ENCODE results near the gene KRT84.
A peak's percentile ranks its signal among the peaks of the same experiment; 100 is the strongest.

KRT84 gene

GRCh38 chr12:52383331-52383730, 2.1 kb downstream of the KRT84 start:
- H3K27me3 Mint-ChIP-seq = peaks cover 12% of the 10 kb centered on the region
- H3K36me3 Mint-ChIP-seq = no peaks in the 10 kb centered on the region
- no peak for ATAC-seq (ENCODE audit: low read depth)
- H3K4me3 Mint-ChIP-seq = no peak overlapping the region
- no peak overlapping the region for H3K27ac Mint-ChIP-seq
- H3K9me3 Mint-ChIP-seq = no peaks in the 10 kb centered on the region
- peaks cover 6% of the 10 kb centered on the region for H3K4me1 Mint-ChIP-seq
- no peak for DNase-seq (ENCODE audit: low spot score in 2 of 2)

GRCh38 chr12:52382854-52383253, 2.6 kb downstream of the KRT84 start:
- no peak for DNase-seq (ENCODE audit: low spot score in 2 of 2)
- H3K36me3 Mint-ChIP-seq = no peaks in the 10 kb centered on the region
- H3K4me1 Mint-ChIP-seq = peaks cover 6% of the 10 kb centered on the region
- H3K27me3 Mint-ChIP-seq = peaks cover 12% of the 10 kb centered on the region
- no peaks in the 10 kb centered on the region for H3K9me3 Mint-ChIP-seq
- H3K27ac Mint-ChIP-seq = no peak overlapping the region
- peak; percentile 56 for ATAC-seq (ENCODE audit: low read depth)
- H3K4me3 Mint-ChIP-seq = no peak overlapping the region

GRCh38 chr12:52381206-52381605, 4.2 kb downstream of the KRT84 start:
- no peak overlapping the region for H3K27ac Mint-ChIP-seq
- H3K9me3 Mint-ChIP-seq = no peaks in the 10 kb centered on the region
- no peak overlapping the region for H3K4me3 Mint-ChIP-seq
- peaks cover 6% of the 10 kb centered on the region for H3K4me1 Mint-ChIP-seq
- DNase-seq (ENCODE audit: low spot score in 2 of 2) (no peak), ATAC-seq (ENCODE audit: low read depth) (no peak)
- no peaks in the 10 kb centered on the region for H3K36me3 Mint-ChIP-seq
- H3K27me3 Mint-ChIP-seq = peaks cover 17% of the 10 kb centered on the region

GRCh38 chr12:52380271-52380694, 5.2 kb downstream of the KRT84 start:
- DNase-seq (ENCODE audit: low spot score in 2 of 2) = no peak
- peaks cover 15% of the 10 kb centered on the region for H3K27me3 Mint-ChIP-seq
- no peak overlapping the region for H3K4me3 Mint-ChIP-seq
- no peaks in the 10 kb centered on the region for H3K36me3 Mint-ChIP-seq
- no peak for ATAC-seq (ENCODE audit: low read depth)
- no peak overlapping the region for H3K27ac Mint-ChIP-seq
- no peaks in the 10 kb centered on the region for H3K9me3 Mint-ChIP-seq
- H3K4me1 Mint-ChIP-seq = peaks cover 6% of the 10 kb centered on the region

- Mint-ChIP-seq H3K36me3 (no peaks in the 10 kb centered on the region), H3K27me3 (peaks cover 15% of the 10 kb centered on the region), H3K4me3 (no peak overlapping the region), H3K9me3 (no peaks in the 10 kb centered on the region), H3K27ac (no peak overlapping the region), H3K4me1 (peaks cover 6% of the 10 kb centered on the region)
- DNase-seq (ENCODE audit: low spot score in 2 of 2) (no peak), ATAC-seq (ENCODE audit: low read depth) (no peak)
Measured at GRCh38 chr12:52379536-52379935, 5.9 kb downstream of the KRT84 start.

GRCh38 chr12:52378091-52378490, 7.4 kb downstream of the KRT84 start:
- DNase-seq (ENCODE audit: low spot score in 2 of 2) (no peak), ATAC-seq (ENCODE audit: low read depth) (no peak)
- H3K27ac Mint-ChIP-seq = no peak overlapping the region
- no peaks in the 10 kb centered on the region for H3K9me3 Mint-ChIP-seq
- H3K4me3 Mint-ChIP-seq = no peak overlapping the region
- peaks cover 15% of the 10 kb centered on the region for H3K27me3 Mint-ChIP-seq
- peaks cover 5% of the 10 kb centered on the region for H3K4me1 Mint-ChIP-seq
- no peaks in the 10 kb centered on the region for H3K36me3 Mint-ChIP-seq

- no peak overlapping the region for H3K4me3 Mint-ChIP-seq
- no peaks in the 10 kb centered on the region for H3K9me3 Mint-ChIP-seq
- no peaks in the 10 kb centered on the region for H3K36me3 Mint-ChIP-seq
Measured at GRCh38 chr12:52377266-52377665, 8.2 kb downstream of the KRT84 start.

GRCh38 chr12:52372216-52373154, 13.0 kb downstream of the KRT84 start:
- DNase-seq (ENCODE audit: low spot score in 2 of 2) (no peak), ATAC-seq (ENCODE audit: low read depth) (no peak)
- Mint-ChIP-seq H3K4me3 (no peak overlapping the region), H3K9me3 (no peaks in the 10 kb centered on the region), H3K4me1 (no peaks in the 10 kb centered on the region), H3K27me3 (peaks cover 13% of the 10 kb centered on the region), H3K27ac (no peak overlapping the region), H3K36me3 (no peaks in the 10 kb centered on the region)

More at GRCh38 chr12:52377266-52377665, 8.2 kb downstream of the KRT84 start:
- ATAC-seq (ENCODE audit: low read depth) = no peak
- H3K27ac Mint-ChIP-seq = no peak overlapping the region
- H3K4me1 Mint-ChIP-seq = no peaks in the 10 kb centered on the region
- no peak for DNase-seq (ENCODE audit: low spot score in 2 of 2)
- H3K27me3 Mint-ChIP-seq = peaks cover 15% of the 10 kb centered on the region

- peaks cover 11% of the 10 kb centered on the region for H3K27me3 Mint-ChIP-seq
- no peaks in the 10 kb centered on the region for H3K9me3 Mint-ChIP-seq
- no peaks in the 10 kb centered on the region for H3K36me3 Mint-ChIP-seq
- H3K4me3 Mint-ChIP-seq = no peak overlapping the region
- no peak overlapping the region for H3K27ac Mint-ChIP-seq
- DNase-seq (ENCODE audit: low spot score in 2 of 2) (no peak), ATAC-seq (ENCODE audit: low read depth) (no peak)
- no peaks in the 10 kb centered on the region for H3K4me1 Mint-ChIP-seq
Measured at GRCh38 chr12:52371716-52372115, 13.7 kb downstream of the KRT84 start.

- Mint-ChIP-seq H3K4me1 (no peaks in the 10 kb centered on the region), H3K27ac (no peak overlapping the region)
- DNase-seq (ENCODE audit: low spot score in 2 of 2) = no peak
Measured at GRCh38 chr12:52370926-52371608, 14.4 kb downstream of the KRT84 start.

GRCh38 chr12:52369809-52370208, 15.6 kb downstream of the KRT84 start:
- DNase-seq (ENCODE audit: low spot score in 2 of 2) (no peak), ATAC-seq (ENCODE audit: low read depth) (no peak)
- no peak overlapping the region for H3K4me3 Mint-ChIP-seq
- peaks cover 4% of the 10 kb centered on the region for H3K4me1 Mint-ChIP-seq
- peaks cover 16% of the 10 kb centered on the region for H3K27me3 Mint-ChIP-seq
- H3K36me3 Mint-ChIP-seq = no peaks in the 10 kb centered on the region
- no peaks in the 10 kb centered on the region for H3K9me3 Mint-ChIP-seq
- H3K27ac Mint-ChIP-seq = no peak overlapping the region

More at GRCh38 chr12:52370926-52371608, 14.4 kb downstream of the KRT84 start:
- H3K36me3 Mint-ChIP-seq = no peaks in the 10 kb centered on the region
- H3K9me3 Mint-ChIP-seq = no peaks in the 10 kb centered on the region
- no peak overlapping the region for H3K4me3 Mint-ChIP-seq
- H3K27me3 Mint-ChIP-seq = peaks cover 15% of the 10 kb centered on the region
- ATAC-seq (ENCODE audit: low read depth) = no peak

GRCh38 chr12:52369211-52369610, 16.2 kb downstream of the KRT84 start:
- H3K4me3 Mint-ChIP-seq = no peak overlapping the region
- DNase-seq (ENCODE audit: low spot score in 2 of 2) = no peak
- H3K9me3 Mint-ChIP-seq = no peaks in the 10 kb centered on the region

GRCh38 chr12:52368508-52368907, 16.9 kb downstream of the KRT84 start:
- Mint-ChIP-seq H3K27me3 (peaks cover 25% of the 10 kb centered on the region), H3K4me3 (no peak overlapping the region), H3K27ac (no peak overlapping the region), H3K9me3 (no peaks in the 10 kb centered on the region), H3K36me3 (no peaks in the 10 kb centered on the region), H3K4me1 (peaks cover 4% of the 10 kb centered on the region)
- no peak for DNase-seq (ENCODE audit: low spot score in 2 of 2)
- no peak for ATAC-seq (ENCODE audit: low read depth)

More at GRCh38 chr12:52369211-52369610, 16.2 kb downstream of the KRT84 start:
- no peak for ATAC-seq (ENCODE audit: low read depth)
- Mint-ChIP-seq H3K4me1 (peaks cover 4% of the 10 kb centered on the region), H3K27ac (no peak overlapping the region), H3K36me3 (no peaks in the 10 kb centered on the region), H3K27me3 (peaks cover 19% of the 10 kb centered on the region)

GRCh38 chr12:52367876-52368275, 17.6 kb downstream of the KRT84 start:
- Mint-ChIP-seq H3K9me3 (no peaks in the 10 kb centered on the region), H3K27me3 (peaks cover 25% of the 10 kb centered on the region), H3K4me3 (no peak overlapping the region), H3K27ac (no peak overlapping the region), H3K36me3 (no peaks in the 10 kb centered on the region), H3K4me1 (peaks cover 4% of the 10 kb centered on the region)
- DNase-seq (ENCODE audit: low spot score in 2 of 2) (no peak), ATAC-seq (ENCODE audit: low read depth) (no peak)

Measured in memory B cell (primary cell).